ENCODE measurements around the gene CENATAC.

GRCh38 chr11:119025541-119025940, 27.6 kb downstream of the CENATAC start:
- TF ChIP-seq, protein P1, sequence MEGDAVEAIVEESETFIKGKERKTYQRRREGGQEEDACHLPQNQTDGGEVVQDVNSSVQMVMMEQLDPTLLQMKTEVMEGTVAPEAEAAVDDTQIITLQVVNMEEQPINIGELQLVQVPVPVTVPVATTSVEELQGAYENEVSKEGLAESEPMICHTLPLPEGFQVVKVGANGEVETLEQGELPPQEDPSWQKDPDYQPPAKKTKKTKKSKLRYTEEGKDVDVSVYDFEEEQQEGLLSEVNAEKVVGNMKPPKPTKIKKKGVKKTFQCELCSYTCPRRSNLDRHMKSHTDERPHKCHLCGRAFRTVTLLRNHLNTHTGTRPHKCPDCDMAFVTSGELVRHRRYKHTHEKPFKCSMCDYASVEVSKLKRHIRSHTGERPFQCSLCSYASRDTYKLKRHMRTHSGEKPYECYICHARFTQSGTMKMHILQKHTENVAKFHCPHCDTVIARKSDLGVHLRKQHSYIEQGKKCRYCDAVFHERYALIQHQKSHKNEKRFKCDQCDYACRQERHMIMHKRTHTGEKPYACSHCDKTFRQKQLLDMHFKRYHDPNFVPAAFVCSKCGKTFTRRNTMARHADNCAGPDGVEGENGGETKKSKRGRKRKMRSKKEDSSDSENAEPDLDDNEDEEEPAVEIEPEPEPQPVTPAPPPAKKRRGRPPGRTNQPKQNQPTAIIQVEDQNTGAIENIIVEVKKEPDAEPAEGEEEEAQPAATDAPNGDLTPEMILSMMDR (IDR thresholded peaks at IDR 0.05) = no peak
- TF ChIP-seq POLR2A (IDR thresholded peaks at IDR 0.05) = no peak

Data from thyroid gland (tissue), 4 donors.